HG03439 (cell line): ENCODE data around the gene GDF2.

Experiments
- ATAC-seq: cut with Tn5 transposase; IDR thresholded peaks from one replicate; pipeline ENCODE4 v1.9.1; 2021; ENCODE audit warnings: mild to moderate bottlenecking, moderate library complexity; ENCODE audit not compliant: unreplicated experiment

The GDF2 gene

GRCh38 chr10:47322300-47323061 is at the start of gene GDF2:
GDF2 (plus strand) TSS chr10:47322454; CDS start chr10:47322669, 215 bp downstream.
- no peak for ATAC-seq

- no peak for ATAC-seq
Measured at GRCh38 chr10:47276071-47276470, 46.2 kb upstream of the GDF2 start.

DNA sequence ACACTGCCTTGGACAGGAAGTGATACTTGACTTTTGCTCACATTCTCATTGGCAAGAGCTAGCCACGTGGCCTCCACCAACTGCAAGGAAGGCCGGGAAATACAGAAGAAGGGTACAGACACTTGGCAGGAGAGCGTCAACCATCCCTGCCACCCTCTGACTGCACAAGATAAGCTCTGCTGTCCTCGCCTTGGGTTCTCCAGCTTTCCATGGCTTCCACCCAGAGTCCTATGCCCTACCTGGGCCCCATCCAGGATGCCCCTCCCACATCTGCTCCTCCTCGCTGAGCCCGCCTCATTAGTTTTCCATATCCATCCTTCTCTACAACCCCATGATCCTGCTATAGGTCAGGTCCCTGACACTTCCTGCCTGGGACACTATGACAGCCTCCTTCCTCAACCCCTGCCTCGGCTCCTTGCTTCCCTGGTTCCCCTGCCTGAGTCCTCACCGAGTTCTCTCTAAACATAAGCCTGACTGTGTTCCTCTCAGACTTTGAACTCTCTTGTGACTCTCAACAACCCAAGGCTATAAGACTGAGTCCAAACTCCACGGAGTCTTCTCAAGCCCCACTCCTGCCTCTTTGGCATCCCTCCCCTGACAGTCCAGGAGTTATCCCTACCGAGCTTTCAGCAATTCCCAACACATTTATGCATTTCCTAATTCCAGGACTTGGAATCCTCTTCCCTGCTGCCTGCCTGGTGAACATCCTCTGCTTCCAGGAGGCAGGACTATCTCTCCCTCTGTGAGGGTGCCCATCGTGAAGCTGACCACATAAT is 45.5 kb upstream of the GDF2 start:
- ATAC-seq: no peak

DNA sequence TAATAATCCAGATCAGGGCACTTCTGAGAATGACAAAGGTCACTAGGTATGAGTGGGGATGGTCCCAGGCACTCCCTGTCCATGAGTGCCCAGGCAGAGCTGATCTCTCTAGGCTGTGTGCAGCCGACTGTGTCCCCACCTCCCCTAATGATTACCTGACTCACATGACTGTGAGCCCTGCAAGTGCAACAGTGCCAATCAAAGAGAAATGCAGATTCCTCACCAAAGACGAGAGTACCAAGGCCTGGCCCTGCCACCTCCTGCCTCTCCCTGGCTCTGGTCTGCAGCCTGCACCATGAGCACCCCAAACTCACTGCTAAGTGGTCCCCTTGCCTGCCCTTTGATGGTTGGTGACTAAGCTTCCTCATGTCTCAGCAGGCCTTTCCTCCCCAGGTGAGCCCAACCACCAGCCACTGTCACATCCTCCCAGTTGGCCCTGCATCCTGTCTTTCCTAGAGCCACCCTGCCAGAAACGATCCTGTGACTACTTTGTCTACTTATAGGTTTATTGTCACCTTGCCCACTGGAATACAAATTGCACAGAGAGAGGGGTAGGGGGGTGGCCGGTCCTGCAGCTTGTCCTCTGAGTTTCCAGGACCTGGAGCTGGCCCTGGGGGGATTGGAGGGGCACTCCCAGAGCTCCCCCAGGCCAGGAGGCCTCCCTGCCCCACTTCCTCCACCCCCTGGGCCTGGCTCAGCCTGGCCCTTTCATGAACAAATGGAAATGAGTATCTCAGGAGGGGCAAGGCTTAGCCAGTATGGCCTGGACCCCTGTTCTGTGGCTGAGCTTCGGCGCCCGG is 44.7 kb upstream of the GDF2 start:
- ATAC-seq: no peak

GRCh38 chr10:47278152-47278473 is 44.1 kb upstream of the GDF2 start:
- ATAC-seq: no peak

- ATAC-seq: no peak
Measured at GRCh38 chr10:47278720-47279119, 43.5 kb upstream of the GDF2 start.

- no peak for ATAC-seq
Measured at GRCh38 chr10:47279276-47279675, 43.0 kb upstream of the GDF2 start.

DNA sequence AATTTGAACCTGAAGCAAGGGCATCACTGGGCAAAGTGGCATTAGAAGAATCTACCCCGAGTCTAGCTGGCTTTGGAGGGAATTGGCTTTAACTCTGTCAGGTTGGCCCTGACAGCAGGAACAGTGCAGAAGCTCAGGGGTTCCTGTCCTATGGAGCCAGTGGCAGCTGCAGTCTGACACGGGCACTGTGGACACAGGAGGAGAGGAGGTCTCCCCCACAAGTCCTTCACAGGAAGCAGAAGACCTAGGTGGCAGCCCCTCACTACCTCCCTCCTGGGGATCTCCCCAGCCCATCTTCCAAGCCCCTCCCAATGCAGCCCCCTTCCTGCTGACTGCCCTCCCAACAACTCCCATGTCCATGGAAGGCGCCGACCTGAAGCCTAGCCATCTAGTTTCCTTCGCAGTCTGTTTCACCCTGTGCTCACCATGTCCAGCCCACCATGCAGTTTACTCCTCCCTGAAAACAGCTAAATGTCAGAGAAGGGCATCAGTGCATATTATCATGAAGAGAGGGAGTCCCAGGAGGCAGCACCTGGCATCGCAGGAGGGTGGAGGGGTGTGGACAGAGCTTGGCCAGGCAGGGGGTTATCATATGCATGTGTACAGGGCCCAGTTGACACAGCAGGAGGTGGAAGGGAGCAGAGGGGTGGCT is 40.1 kb upstream of the GDF2 start:
- no peak for ATAC-seq

- no peak for ATAC-seq
Measured at GRCh38 chr10:47282657-47283018, 39.6 kb upstream of the GDF2 start.

- no peak for ATAC-seq
Measured at GRCh38 chr10:47283101-47283630, 39.1 kb upstream of the GDF2 start.

GRCh38 chr10:47283848-47284247 is 38.4 kb upstream of the GDF2 start:
- no peak for ATAC-seq

DNA sequence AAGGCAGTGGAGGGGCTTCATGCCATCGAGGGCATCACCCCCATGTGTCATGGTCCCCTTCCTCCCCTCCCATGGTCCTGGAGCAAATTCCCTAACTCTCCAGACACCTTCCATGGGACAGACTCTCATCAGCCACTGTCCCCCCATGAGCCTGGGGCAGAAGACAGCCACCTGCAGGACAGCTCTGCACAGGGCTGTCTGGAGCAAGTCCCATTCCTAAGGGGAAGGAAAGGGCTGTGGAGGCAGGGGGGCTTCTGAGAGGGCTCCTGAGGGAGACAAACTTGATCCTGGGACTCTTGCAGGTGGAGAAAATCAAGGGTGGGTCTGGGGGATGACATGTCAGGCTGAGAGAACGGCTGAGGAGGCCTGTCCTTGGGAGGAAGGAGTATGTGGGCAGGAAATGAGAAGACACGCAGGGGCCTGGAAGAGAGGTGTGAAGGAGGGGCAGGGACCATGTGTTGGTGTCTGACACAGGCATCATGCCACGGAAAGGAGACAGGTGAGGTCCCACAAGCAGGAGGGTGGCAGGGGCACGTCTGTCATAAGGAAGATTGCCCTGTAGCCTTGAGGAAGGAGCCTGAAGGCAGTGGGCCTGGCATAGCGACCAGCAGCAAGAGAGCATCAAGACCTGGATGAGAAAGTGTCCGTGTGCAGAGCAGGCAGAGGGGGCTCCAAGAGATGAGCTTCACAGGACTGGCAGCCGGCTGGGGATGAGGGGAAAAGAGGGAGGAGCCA is 36.7 kb upstream of the GDF2 start:
- no peak for ATAC-seq

DNA sequence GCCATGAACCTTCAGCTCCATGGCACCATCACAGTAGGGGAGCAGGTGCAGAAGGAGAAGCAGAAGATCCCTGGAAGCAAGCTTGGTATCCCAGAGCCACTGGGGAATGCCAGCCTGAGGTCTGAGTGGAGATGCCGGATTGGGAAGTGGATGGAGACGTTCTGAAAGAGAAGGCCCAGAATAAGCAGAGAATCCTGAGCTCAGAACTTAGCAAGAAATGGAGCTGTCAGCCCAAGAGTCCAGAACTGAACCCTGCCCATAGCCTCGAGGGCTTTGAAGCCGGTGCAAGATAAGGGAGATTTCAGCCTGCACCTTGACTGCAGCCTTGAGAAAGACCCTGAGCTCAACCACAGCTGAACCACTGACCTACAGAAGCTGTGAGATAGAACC is 36.1 kb upstream of the GDF2 start:
- no peak for ATAC-seq

- no peak for ATAC-seq
Measured at GRCh38 chr10:47286591-47287315, 35.5 kb upstream of the GDF2 start.

GRCh38 chr10:47287365-47287802 is 34.9 kb upstream of the GDF2 start:
- ATAC-seq: no peak

- ATAC-seq: no peak
Measured at GRCh38 chr10:47287805-47288204, 34.4 kb upstream of the GDF2 start.

- ATAC-seq: no peak
Measured at GRCh38 chr10:47288236-47288635, 34.0 kb upstream of the GDF2 start.

GRCh38 chr10:47288916-47289495 is 33.2 kb upstream of the GDF2 start:
- ATAC-seq: no peak

DNA sequence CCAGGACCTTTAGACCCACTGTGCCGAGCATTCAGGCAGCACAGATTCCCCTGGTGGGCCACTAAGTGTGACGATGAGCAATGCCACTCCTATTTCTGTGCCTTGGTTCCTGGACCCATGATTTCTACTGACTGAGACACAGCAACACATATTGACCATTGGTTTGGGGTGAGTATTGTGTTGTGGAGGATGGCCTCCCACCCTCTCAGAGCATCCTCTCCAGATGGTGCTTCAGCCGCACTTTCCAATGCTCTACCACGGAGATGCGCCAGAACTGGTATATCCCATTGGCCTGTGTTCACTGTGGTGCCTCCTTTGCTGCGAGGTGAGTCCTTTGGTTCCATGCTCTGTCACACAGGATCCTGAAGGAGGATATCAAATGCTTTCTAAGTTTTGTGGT is 32.3 kb upstream of the GDF2 start:
- ATAC-seq: no peak
